ENCODE results near the gene S100P.

- TF ChIP-seq EZH2 (IDR thresholded peaks at IDR 0.05; ENCODE audit: borderline replicate concordance, low read depth, low read length, poor library complexity, severe bottlenecking), result no peak
- no peak for TF ChIP-seq CTCF (conservative IDR thresholded peaks at IDR 0.05; ENCODE audit: low read depth, low read length)
Measured at GRCh38 chr4:6658597-6659075, 35.0 kb upstream of the S100P start.

All from A673 (cell line).